HG03139 (cell line): ENCODE measurements around the gene BORCS5.
"Not testable (repeated sequence)": the region's sequence is repeated elsewhere in the genome, so short reads cannot be mapped to it uniquely, and the experiment has no call there.

Source experiments
- ATAC-seq: cut with Tn5 transposase; IDR thresholded peaks from one replicate; pipeline ENCODE4 v1.9.1; 2021; ENCODE audit not compliant: unreplicated experiment

Gene BORCS5

GRCh38 chr12:12356896-12357718 lies at the start of gene BORCS5:
BORCS5 (plus strand) TSS chr12:12357078; CDS start chr12:12357452, 374 bp downstream.
- ATAC-seq = peak; percentile 90

GRCh38 chr12:12310695-12311094 lies 46.2 kb upstream of the BORCS5 start:
- ATAC-seq = not testable (repeated sequence)

- ATAC-seq = no peak
Measured at GRCh38 chr12:12315838-12316237, 41.0 kb upstream of the BORCS5 start.

- no peak for ATAC-seq
Measured at GRCh38 chr12:12319451-12320183, 37.3 kb upstream of the BORCS5 start.

- ATAC-seq = no peak
Measured at GRCh38 chr12:12323118-12323517, 33.8 kb upstream of the BORCS5 start.

GRCh38 chr12:12323591-12323990 lies 33.3 kb upstream of the BORCS5 start:
- ATAC-seq = no peak

GRCh38 chr12:12326262-12326661 lies 30.6 kb upstream of the BORCS5 start:
- ATAC-seq = no peak

GRCh38 chr12:12327802-12328201 lies 29.1 kb upstream of the BORCS5 start:
- ATAC-seq = no peak

GRCh38 chr12:12331244-12331771 lies 25.6 kb upstream of the BORCS5 start:
- ATAC-seq = no peak

- ATAC-seq = no peak
Measured at GRCh38 chr12:12331896-12332295, 25.0 kb upstream of the BORCS5 start.

- ATAC-seq = no peak
Measured at GRCh38 chr12:12333407-12334366, 23.2 kb upstream of the BORCS5 start.

- no peak for ATAC-seq
Measured at GRCh38 chr12:12334367-12335040, 22.4 kb upstream of the BORCS5 start.

GRCh38 chr12:12336049-12336411 lies 20.8 kb upstream of the BORCS5 start:
- no peak for ATAC-seq

GRCh38 chr12:12336511-12336910 lies 20.4 kb upstream of the BORCS5 start:
- ATAC-seq = no peak

GRCh38 chr12:12338527-12339168 lies 18.2 kb upstream of the BORCS5 start:
- ATAC-seq = no peak

- ATAC-seq = no peak
Measured at GRCh38 chr12:12349711-12350665, 6.9 kb upstream of the BORCS5 start, which contains the start of gene MANSC1. MANSC1 (minus strand) TSS chr12:12350242; CDS start chr12:12343314, 6,928 bp downstream.

GRCh38 chr12:12350868-12351463 lies 5.9 kb upstream of the BORCS5 start:
- no peak for ATAC-seq
